WI38 (cell line): ENCODE results near the gene PVALB.

ENCODE experiments used
- H3K4me3 ChIP-seq: 2 replicates; pipeline ENCODE4 v1.5.1; 2011; ENCODE audit warnings: low read depth, mild to moderate bottlenecking, control low read depth, low read length
- TF ChIP-seq, protein P1 (sequence below): IDR thresholded peaks from 2 replicates; pipeline ENCODE4 v1.5.1; 2012; ENCODE audit warnings: low read depth, mild to moderate bottlenecking, control low read depth, low read length

Gene PVALB

DNA sequence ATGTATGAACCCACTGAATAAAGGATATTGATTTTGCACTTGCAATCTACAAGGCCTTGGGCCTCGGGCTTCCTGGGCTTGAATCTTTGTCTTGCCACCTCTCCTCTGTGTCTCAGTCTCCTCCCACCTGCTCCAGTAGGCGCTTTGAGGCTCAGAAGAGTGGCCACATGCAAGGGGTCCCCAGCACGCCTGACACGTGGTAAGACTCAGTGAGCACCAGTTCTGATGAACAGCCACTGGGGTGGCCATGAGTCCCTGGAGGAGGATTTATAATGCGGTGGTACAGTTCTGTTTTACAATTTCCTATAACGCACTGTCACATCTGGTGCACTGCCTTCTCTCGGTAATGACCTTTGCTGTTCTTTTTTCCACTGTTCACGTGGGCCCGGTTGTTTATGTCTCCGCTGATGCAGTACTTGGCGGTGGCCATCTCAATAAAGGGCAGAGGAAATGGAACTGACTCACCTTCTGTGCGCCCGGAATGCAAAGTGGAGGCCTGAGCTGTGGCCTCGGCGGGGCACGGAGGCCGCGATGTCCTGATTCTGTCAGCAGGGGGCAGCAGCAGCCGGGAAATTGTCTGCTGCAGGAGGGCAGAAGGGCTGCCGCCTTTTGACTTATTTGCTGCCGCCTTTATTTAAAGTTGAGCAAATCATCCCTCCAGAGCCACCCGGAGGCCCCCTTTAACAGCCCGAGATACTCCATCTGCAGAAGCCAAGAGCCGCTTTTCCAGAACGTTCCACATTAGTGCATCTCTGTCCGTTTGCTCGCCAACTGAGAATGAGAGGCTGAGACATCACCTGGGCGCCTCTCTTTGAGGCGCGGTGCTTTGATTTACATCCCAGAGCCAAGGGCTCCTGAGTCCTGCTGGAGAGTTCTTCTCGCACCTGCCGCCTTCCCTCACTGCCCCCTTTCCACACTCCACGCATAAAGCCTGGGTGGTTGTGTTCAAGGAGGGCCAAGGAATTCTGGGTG lies 34.9 kb downstream of the PVALB start:
- H3K4me3 ChIP-seq = no peak overlapping the region
- TF ChIP-seq, protein P1, sequence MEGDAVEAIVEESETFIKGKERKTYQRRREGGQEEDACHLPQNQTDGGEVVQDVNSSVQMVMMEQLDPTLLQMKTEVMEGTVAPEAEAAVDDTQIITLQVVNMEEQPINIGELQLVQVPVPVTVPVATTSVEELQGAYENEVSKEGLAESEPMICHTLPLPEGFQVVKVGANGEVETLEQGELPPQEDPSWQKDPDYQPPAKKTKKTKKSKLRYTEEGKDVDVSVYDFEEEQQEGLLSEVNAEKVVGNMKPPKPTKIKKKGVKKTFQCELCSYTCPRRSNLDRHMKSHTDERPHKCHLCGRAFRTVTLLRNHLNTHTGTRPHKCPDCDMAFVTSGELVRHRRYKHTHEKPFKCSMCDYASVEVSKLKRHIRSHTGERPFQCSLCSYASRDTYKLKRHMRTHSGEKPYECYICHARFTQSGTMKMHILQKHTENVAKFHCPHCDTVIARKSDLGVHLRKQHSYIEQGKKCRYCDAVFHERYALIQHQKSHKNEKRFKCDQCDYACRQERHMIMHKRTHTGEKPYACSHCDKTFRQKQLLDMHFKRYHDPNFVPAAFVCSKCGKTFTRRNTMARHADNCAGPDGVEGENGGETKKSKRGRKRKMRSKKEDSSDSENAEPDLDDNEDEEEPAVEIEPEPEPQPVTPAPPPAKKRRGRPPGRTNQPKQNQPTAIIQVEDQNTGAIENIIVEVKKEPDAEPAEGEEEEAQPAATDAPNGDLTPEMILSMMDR = peak; percentile 88

DNA sequence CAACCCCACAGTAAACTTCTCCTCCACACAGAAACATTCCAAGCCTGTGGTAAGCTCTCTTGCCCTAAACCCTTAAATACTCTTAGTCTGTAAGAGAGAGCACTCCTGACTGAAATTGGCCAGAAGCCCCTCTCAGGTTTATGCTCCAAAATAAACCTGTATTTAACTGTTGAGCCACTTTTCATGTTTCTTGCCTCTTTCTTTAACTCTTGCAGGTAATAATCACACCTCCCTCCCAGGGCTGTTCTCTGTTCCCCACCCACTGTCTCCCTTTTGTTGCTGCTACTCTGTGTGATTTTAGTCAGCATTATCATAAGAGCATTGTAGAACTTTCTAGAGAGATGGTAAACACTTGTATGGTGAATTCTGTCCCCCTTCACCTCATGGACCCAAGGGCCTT lies 38.8 kb downstream of the PVALB start:
- TF ChIP-seq, protein P1 = no peak

DNA sequence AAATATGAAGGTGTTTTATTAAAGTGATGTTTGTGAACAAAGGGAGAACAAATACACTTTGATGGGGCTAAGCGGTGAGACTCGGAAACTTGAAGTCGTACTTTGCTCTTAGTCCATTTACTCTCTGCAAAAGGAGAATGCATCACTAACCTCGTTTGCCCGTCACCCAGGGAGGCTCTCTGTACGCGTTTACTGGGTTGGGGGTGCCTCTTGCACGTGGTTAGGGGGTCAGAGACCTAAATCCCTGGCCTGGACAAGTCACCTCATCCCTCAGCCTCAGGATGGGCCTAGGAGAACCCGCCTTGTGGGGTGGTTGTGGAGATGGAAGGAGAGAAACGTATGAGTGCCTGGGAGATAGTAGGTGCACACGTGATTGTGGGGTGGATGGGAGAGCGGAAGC lies 40.1 kb downstream of the PVALB start:
- TF ChIP-seq, protein P1 = no peak
- peak overlapping the region; percentile 39 for H3K4me3 ChIP-seq

More for the DNA sequence above, 38.8 kb downstream of the PVALB start:
- H3K4me3 ChIP-seq = no peak overlapping the region

DNA sequence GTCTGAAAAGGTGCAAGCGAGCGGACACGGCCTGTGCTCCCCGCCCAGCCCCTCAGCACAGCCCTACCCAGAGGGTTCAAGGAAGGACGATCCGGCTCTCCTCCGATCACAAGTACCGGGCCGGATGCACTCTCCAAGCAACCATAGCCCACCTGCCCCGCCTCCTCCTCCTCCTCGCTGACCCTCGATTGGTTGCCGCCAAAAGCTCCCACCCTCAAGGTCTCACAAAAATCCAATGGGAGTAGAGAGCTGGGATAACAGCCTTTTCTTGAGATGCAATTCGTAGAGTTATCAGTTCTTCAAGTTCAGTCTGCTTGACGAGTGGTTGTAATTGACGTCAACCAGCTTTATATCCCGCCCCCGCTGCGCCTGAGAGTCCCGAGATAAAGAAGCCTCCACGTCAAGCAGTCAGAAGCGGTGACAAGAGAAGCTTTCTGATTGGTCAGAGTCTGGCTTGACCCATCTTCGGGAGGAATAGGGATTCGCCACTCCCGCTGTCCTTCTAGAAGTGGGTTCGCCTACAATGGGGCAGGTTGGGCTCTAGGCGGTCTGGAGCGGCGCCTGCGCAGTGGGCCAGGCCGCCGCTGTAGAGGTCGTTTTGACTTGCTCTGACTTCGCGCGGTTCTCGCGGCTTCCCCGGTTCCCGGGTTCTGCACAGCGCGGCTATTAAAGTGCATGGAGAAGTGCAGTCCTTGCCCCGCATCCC lies 40.7 kb downstream of the PVALB start, which contains the start of gene IFT27:
TSS of gene IFT27 (minus strand) at position 156 of the 706 bp plus-strand sequence. CDS start 412 bp downstream, outside the sequence.
- TF ChIP-seq, protein P1 = no peak

DNA sequence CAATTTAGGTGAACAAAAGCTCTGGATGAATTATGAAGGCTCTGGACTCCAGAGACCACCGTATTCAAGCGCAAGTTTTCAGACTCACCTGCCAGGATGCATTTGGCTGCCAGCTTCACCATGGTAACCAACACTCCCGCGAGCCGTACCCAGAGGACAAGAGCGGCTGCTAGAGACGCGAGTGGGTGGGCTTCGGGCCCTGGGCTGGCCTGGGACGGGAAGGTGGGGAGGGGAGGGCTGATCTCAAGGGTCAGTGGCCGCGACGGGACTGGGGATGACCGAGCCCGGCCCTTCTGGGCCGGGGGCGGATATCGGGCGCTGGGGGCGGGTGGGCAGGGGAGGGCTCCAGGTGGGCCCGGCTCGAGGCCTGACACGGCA lies 41.3 kb downstream of the PVALB start:
- TF ChIP-seq, protein P1 = no peak
- H3K4me3 ChIP-seq = peak overlapping the region; percentile 70

More for the DNA sequence above, 40.7 kb downstream of the PVALB start, which contains the start of gene IFT27:
- peak within 1 kb of the TSS; percentile 70 for H3K4me3 ChIP-seq

DNA sequence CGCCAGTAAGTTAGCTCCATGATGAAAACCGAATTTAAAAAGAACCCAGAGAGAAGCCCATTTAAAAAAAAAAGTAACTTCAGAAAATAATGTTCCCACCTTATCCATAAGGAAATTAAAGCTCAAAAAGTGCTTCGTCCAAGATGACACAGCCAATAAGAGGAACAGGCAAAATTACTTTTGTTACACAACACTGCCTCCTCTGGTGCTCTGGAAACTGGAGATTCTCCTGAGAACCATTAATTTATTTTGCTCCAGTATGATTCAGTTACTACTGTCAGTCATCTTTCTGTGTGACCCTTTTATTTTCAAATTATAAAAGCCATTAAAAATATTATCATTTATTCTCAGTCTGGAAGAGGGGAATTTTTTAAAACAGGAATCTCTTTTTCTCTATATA lies 42.9 kb downstream of the PVALB start:
- TF ChIP-seq, protein P1 = peak; percentile 13; the same call in 1 of the 2 replicates
- H3K4me3 ChIP-seq = no peak overlapping the region
